Measurements from ENCODE around the gene C3orf20. TPM values are rescaled to one million over a fixed set of nuclear protein-coding genes. Genes with fewer than 3 reads are reported as not detected.

Gene C3orf20
- total and polyA plus RNA-seq, 9 of the 15 experiments (the other 6 are each of a cell fraction or from before 2014, with no cell fraction given) = 0.04 TPM; not detected in 8

DNA sequence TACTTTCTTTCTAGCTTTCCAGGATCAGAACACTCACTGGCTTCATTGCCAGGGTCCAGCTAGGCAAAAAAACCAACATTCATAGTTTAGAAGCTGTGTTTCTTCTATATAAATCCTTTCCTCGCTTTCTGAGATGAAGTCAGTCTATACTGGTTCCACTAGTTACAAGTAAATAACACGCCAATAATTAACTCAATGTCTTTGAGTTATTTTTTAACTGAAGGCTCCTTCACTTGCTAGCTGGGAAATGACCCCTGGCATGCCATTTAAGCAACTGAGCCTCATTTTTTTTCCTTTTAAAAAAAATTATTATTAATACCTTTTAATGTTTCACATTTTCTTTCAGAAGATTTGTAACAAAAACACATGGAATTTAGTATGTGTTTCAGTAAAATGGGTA is 25.5 kb upstream of the C3orf20 start:
- 67% methylated on average over 2 of the region's 2 CpGs for whole genome bisulfite sequencing (ENCODE audit: insufficient coverage, low coverage, missing lambda C conversion rate)
- Histone ChIP-seq H3K4me1 (replicated peaks in 1 of 2; ENCODE audit: control insufficient read depth in 2 of 2, insufficient read depth in 2 of 2, low read length in 2 of 2) (peaks cover 21 to 40% of the 10 kb centered on the region in 2 experiments), H3K9me3 (replicated peaks; ENCODE audit: control insufficient read depth, insufficient read depth, low read depth, low read length) (no peaks in the 10 kb centered on the region), H2AFZ (ENCODE audit: low read depth, low read length) (no peak overlapping the region), H3K36me3 (ENCODE audit: control insufficient read depth, insufficient read depth, low read length) (peaks cover 10% of the 10 kb centered on the region), H3K79me2 (ENCODE audit: control insufficient read depth, insufficient read depth, low read length) (peaks cover 27% of the 10 kb centered on the region), H3K9ac (ENCODE audit: insufficient read depth in 1 of 2, low read depth in 2 of 2, low read length in 2 of 2) (no peak overlapping the region), H3K4me3 (no peak overlapping the region), H3K27ac (ENCODE audit: extremely low read depth, low read depth, low read length) (no peak overlapping the region), H3K9me1 (ENCODE audit: control insufficient read depth, insufficient read depth, low read length) (no peaks in the 10 kb centered on the region), H3K4me2 (ENCODE audit: insufficient read depth, low read length) (no peak overlapping the region), H4K20me1 (replicated peaks; ENCODE audit: control insufficient read depth, insufficient read depth, low read length) (no peaks in the 10 kb centered on the region), H3K27me3 (ENCODE audit: control insufficient read depth in 2 of 2, insufficient read depth in 2 of 2, low read length in 2 of 2) (peaks cover 0 to 1% of the 10 kb centered on the region in 2 experiments; a peak in 1 of 5 replicates)
- no peak for ATAC-seq
- in situ Hi-C loops (cut with MboI) = no loop called here
- no TSS peak for BruUV-seq (replicated peaks)
- intact Hi-C loops (cut with micrococcal nuclease) = no loop called here
- no peak for DNase-seq (ENCODE audit: extremely low read depth in 1 of 4, low spot score in 3 of 4)
- ChIA-PET POLR2A (interaction anchor here (0.6 kb wide), 4 partner anchors 11 to 1685 kb away, joined by 3 to 4 read pairs (median 3); no protein-coding TSS in a partner anchor), CTCF (ENCODE audit: low intra/inter-chr PET ratio) (no interaction called here)
- no peak for FAIRE-seq
- TF ChIP-seq BCOR (IDR thresholded peaks at IDR 0.05) (no peak), TCF7 (IDR thresholded peaks at IDR 0.05; ENCODE audit: borderline replicate concordance) (no peak), ZNF24 (IDR thresholded peaks at IDR 0.05) (no peak), SRF (CRISPR knock-in tag; IDR thresholded peaks at IDR 0.05) (no peak), GTF2A2 (tag; IDR thresholded peaks at IDR 0.05) (no peak)

DNA sequence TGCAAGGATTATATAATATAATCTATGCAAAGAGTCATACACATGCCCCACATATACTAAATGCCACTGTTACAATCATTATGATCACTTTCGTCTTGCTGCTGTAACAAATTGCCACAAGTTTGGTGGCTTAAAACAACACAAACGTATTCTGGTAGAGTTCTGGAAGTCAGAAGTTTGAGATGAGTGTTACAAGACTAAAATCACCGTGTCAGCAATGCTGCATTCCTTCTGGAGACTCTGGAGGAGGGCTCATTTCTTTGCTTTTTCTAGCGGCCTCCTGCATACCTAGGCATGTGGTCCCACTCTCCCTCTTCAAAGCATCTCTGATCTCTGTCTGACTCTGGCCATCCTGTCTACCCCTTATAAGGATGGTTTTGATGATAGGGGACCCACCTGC is 24.7 kb upstream of the C3orf20 start:
- no peak overlapping the region for H3K27ac ChIP-seq (ENCODE audit: extremely low read depth, low read depth, low read length)
- peaks cover 17% of the 10 kb centered on the region for H3K36me3 ChIP-seq (ENCODE audit: control insufficient read depth, insufficient read depth, low read length)
- peaks cover 27% of the 10 kb centered on the region for H3K79me2 ChIP-seq (ENCODE audit: control insufficient read depth, insufficient read depth, low read length)
- ChIA-PET CTCF (ENCODE audit: low intra/inter-chr PET ratio) (no interaction called here), POLR2A (interaction anchor here (5.2 kb wide), 1 partner anchor 13 kb away, joined by 60 read pairs; no protein-coding TSS in a partner anchor)
- no peak overlapping the region for H3K9ac ChIP-seq (ENCODE audit: insufficient read depth in 1 of 2, low read depth in 2 of 2, low read length in 2 of 2)
- in situ Hi-C loops (cut with MboI) (no loop called here), intact Hi-C loops (cut with micrococcal nuclease) (loop anchor here (10.0 kb wide), 1 partner anchor 445 kb away; no protein-coding TSS in a partner anchor)
- H3K9me3 ChIP-seq (replicated peaks; ENCODE audit: control insufficient read depth, insufficient read depth, low read depth, low read length) = no peaks in the 10 kb centered on the region
- 0 out of 2 replicates have a peak overlapping the region, but pooled peaks have one; percentile 36 for H3K4me2 ChIP-seq (ENCODE audit: insufficient read depth, low read length)
- H3K4me3 ChIP-seq = no peak overlapping the region
- ATAC-seq (no peak), FAIRE-seq (no peak), DNase-seq (ENCODE audit: extremely low read depth in 1 of 4, low spot score in 3 of 4) (no peak)
- H3K27me3 ChIP-seq (ENCODE audit: control insufficient read depth in 2 of 2, insufficient read depth in 2 of 2, low read length in 2 of 2) = no peaks in the 10 kb centered on the region
- BruUV-seq (replicated peaks) = no TSS peak
- no peak overlapping the region for H2AFZ ChIP-seq (ENCODE audit: low read depth, low read length)
- H4K20me1 ChIP-seq (replicated peaks; ENCODE audit: control insufficient read depth, insufficient read depth, low read length) = no peaks in the 10 kb centered on the region
- TF ChIP-seq, protein P1, sequence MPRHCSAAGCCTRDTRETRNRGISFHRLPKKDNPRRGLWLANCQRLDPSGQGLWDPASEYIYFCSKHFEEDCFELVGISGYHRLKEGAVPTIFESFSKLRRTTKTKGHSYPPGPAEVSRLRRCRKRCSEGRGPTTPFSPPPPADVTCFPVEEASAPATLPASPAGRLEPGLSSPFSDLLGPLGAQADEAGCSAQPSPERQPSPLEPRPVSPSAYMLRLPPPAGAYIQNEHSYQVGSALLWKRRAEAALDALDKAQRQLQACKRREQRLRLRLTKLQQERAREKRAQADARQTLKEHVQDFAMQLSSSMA (CRISPR knock-in tag; IDR thresholded peaks at IDR 0.05) = no peak
- TF ChIP-seq ZNF184 (CRISPR knock-in tag; IDR thresholded peaks at IDR 0.05) = no peak
- peak; percentile 76 for TF ChIP-seq MAFK (IDR thresholded peaks at IDR 0.05; ENCODE audit: low read length)
- peak; percentile 88 for TF ChIP-seq ZNF316 (IDR thresholded peaks at IDR 0.05)
- TF ChIP-seq MAFG (tag; conservative IDR thresholded peaks at IDR 0.05) = peak; percentile 69
- peak; percentile 76 for TF ChIP-seq MAFF (IDR thresholded peaks at IDR 0.05; ENCODE audit: low read length)
- TF ChIP-seq ZNF311 (CRISPR knock-in tag; IDR thresholded peaks at IDR 0.05) = no peak
- peak; percentile 83 for TF ChIP-seq C11orf30 (IDR thresholded peaks at IDR 0.05; ENCODE audit: low read depth)
- TF ChIP-seq ZNF764 (CRISPR knock-in tag; IDR thresholded peaks at IDR 0.05; ENCODE audit: low read depth) = no peak
- no peaks in the 10 kb centered on the region for H3K9me1 ChIP-seq (ENCODE audit: control insufficient read depth, insufficient read depth, low read length)
- WGBS (ENCODE audit: insufficient coverage, low coverage, missing lambda C conversion rate) = 85% methylated on average over 4 of the region's 4 CpGs
- peaks cover 21 to 40% of the 10 kb centered on the region in 2 experiments for H3K4me1 ChIP-seq (replicated peaks in 1 of 2; ENCODE audit: control insufficient read depth in 2 of 2, insufficient read depth in 2 of 2, low read length in 2 of 2)
